ES-I3 (cell line): Measurements from ENCODE around the gene ZNF423.

Experiments
- H3K36me3 ChIP-seq: 2 replicates; pipeline ENCODE4 v1.6.1; 2013; ENCODE audit warnings: mild to moderate bottlenecking, low read length, control low read depth, moderate library complexity; ENCODE audit not compliant: insufficient read depth
- H3K4me1 ChIP-seq: 2 replicates; pipeline ENCODE4 v1.6.1; 2013; ENCODE audit warnings: mild to moderate bottlenecking, control low read depth, low read length; ENCODE audit not compliant: insufficient read depth
- H3K9ac ChIP-seq: 2 replicates; pipeline ENCODE4 v1.6.1; 2013; ENCODE audit warnings: low read depth, mild to moderate bottlenecking, low read length, moderate library complexity
- H3K9me3 ChIP-seq: 2 replicates; pipeline ENCODE4 v1.6.1; 2013; ENCODE audit warnings: mild to moderate bottlenecking, low read length, moderate library complexity; ENCODE audit not compliant: control insufficient read depth, insufficient read depth

ZNF423 gene

DNA sequence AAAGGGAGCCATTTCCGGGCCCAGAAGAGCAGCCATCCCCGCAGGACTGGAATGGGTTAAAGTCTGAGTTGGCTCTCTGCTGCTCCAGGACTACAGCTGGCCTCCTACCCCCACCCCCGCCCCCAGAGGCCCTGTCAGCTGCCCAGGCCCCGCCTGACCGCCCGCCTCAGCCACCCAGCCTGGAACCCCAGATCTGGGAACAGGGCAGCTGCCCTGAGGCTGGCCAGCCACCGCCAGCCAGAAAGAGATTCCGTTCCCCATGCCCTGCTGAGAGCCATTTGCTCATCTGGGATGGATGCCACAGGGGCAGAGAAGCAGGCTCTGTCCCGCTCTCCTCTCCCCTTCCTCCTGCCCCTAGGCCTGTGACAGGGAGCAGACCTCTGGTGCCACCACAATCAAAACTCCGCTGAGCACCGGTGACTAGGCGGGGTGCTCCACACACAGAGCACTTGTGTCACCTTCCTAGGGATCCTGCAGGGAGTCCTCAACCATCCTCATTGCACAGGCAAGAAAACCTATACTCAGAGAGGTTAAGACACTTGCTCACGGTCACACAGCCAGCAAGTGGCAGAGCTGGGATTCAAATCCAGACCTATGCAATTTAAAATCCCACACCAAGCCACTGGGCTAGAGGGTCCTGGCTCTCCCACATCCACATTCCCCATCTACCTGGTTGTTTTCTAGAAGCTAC is 44.1 kb downstream of the ZNF423 start:
- Histone ChIP-seq H3K9me3 (no peaks in the 10 kb centered on the region), H3K9ac (no peak overlapping the region), H3K4me1 (peaks cover 9% of the 10 kb centered on the region; the same call in 1 of the 2 replicates), H3K36me3 (no peaks in the 10 kb centered on the region)

- Histone ChIP-seq H3K9ac (no peak overlapping the region), H3K9me3 (no peaks in the 10 kb centered on the region), H3K4me1 (peaks cover 9% of the 10 kb centered on the region; the same call in 1 of the 2 replicates), H3K36me3 (no peaks in the 10 kb centered on the region)
Measured at GRCh38 chr16:49810831-49811230, 45.1 kb downstream of the ZNF423 start.

DNA sequence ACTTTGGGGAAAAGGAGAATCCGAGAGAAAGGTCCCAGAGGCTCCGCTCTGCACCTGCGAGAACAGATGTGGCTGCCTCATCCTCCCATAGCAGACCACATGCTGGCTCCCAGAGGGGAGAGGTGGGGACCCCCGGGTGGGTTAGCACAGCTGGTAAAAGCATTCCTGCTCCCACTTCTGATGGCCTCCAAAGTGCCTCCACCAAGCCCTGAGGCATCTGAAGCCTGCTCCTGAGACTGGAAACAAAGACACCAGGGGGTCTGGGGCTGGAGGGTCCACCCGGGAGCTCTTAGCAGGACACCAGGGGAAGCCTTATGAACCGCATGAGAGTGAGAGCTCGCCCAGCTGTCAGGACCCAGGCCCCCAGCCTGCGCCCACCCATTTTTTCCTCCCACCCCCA is 46.4 kb downstream of the ZNF423 start:
- no peaks in the 10 kb centered on the region for H3K36me3 ChIP-seq
- H3K9ac ChIP-seq: no peak overlapping the region
- peaks cover 9% of the 10 kb centered on the region; the same call in 1 of the 2 replicates for H3K4me1 ChIP-seq
- no peaks in the 10 kb centered on the region for H3K9me3 ChIP-seq

GRCh38 chr16:49809062-49809461 is 46.9 kb downstream of the ZNF423 start:
- Histone ChIP-seq H3K9ac (no peak overlapping the region), H3K36me3 (no peaks in the 10 kb centered on the region), H3K4me1 (peaks cover 9% of the 10 kb centered on the region; the same call in 1 of the 2 replicates), H3K9me3 (no peaks in the 10 kb centered on the region)

GRCh38 chr16:49806446-49806845 is 49.5 kb downstream of the ZNF423 start:
- Histone ChIP-seq H3K4me1 (peaks cover 5% of the 10 kb centered on the region; the same call in 1 of the 2 replicates), H3K36me3 (no peaks in the 10 kb centered on the region), H3K9ac (no peak overlapping the region), H3K9me3 (no peaks in the 10 kb centered on the region)

DNA sequence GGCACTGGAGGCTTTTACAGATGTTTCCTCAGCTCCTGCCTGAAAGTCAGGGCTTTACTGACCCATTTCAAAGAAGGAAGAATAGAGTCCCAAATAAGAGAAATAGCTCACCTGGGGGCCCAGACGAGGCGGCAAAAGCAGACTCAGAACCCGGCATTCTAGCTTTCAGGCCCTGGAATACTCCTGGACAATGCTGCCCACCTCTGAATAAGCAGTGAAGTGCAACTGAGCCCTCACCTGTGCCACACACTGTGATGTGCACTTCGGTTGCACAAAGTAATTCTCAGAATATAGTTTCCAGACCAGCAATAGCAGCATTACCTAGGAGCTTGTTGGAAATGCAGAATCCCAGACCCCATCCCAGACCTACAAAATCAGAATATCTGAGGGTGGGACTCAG is 54.6 kb downstream of the ZNF423 start:
- H3K4me1 ChIP-seq: peaks cover 10% of the 10 kb centered on the region; the same call in 1 of the 2 replicates

DNA sequence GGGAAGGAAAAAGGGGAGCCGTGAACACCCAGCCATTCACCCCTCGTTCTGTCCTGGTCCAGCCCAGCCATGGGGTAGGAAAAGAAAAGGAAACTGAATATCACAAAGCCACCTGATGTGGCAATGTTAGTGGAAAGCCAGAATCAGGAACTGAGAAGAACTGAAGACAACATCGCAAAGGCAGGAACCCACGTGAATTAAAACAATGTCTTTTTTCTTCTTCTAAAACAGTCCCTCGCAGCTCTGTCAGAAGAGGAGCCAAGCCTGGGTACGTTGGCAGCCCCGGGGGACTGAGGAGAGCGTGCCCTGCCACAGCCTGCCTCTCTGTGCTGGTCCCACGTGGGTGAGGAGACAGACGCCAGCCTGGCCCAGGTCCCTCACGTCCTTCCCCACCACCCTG is 55.0 kb downstream of the ZNF423 start:
- peaks cover 10% of the 10 kb centered on the region; the same call in 1 of the 2 replicates for H3K4me1 ChIP-seq

More for the DNA sequence above, 54.6 kb downstream of the ZNF423 start:
- H3K9me3 ChIP-seq: no peaks in the 10 kb centered on the region
- no peaks in the 10 kb centered on the region for H3K36me3 ChIP-seq
- no peak overlapping the region for H3K9ac ChIP-seq

DNA sequence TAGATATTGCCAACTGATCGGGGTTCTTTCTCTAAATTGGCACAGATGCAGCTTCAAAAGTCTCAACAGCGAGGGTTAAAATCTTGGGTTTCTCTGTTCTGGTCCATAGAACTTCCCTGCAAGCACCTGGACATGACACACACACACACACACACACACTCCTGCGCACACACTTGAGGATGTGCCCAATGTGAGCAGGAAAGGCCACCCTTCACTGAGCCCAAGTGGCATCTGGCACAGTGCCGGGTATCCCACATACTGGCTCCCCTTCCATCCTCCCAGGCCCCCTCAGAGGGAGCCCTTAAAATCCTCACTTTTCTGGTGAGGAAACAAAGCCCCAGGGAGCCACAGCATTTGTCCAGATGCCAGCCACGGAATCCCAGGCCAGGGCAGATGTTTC is 55.5 kb downstream of the ZNF423 start:
- no peaks in the 10 kb centered on the region for H3K36me3 ChIP-seq
- no peaks in the 10 kb centered on the region for H3K9me3 ChIP-seq
- no peak overlapping the region for H3K9ac ChIP-seq
- H3K4me1 ChIP-seq: peaks cover 10% of the 10 kb centered on the region; the same call in 1 of the 2 replicates

More for the DNA sequence above, 55.0 kb downstream of the ZNF423 start:
- H3K36me3 ChIP-seq: no peaks in the 10 kb centered on the region
- H3K9me3 ChIP-seq: no peaks in the 10 kb centered on the region
- H3K9ac ChIP-seq: no peak overlapping the region

DNA sequence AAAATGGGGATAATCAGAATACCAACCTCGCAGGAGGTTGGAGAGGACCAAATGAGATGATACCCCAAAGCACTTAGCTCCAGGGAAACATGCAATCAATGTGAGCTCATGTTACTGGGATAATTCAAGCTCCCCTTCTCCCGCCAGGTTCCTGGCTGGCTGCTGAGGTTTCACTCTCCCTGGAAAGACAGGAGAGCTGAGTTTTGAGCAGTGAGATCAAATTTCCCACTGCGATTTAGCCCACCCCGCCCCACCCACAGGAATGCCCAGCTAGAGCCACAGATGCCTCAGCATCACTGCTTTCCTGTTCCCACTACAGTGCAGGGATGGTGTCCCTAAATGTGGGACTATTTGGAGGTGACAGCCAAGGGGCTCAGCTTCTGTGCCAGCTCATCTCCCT is 56.7 kb downstream of the ZNF423 start:
- no peak overlapping the region for H3K9ac ChIP-seq
- H3K9me3 ChIP-seq: no peaks in the 10 kb centered on the region
- peaks cover 10% of the 10 kb centered on the region; the same call in 1 of the 2 replicates for H3K4me1 ChIP-seq
- H3K36me3 ChIP-seq: no peaks in the 10 kb centered on the region

DNA sequence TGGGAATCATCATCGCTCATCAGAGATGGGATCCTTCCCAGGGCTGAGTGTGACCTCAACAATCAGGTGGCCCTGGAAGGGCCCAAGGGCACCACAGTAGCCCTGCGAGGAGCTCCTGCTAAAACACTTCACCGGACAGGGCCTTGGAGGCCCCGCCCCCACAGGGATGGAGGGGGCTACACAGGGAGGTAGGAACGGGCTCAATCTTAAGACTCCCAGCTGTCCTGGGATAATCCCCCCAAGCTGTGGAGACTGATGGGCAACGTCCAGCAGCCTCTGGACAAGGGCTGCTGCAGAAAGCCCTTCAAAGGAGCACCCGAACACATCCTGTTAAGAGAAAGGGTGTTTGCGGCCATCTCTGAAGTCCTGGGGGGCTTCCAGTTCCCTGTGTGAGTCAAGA is 60.4 kb downstream of the ZNF423 start:
- Histone ChIP-seq H3K4me1 (peaks cover 10% of the 10 kb centered on the region; the same call in 1 of the 2 replicates), H3K9ac (no peak overlapping the region), H3K9me3 (no peaks in the 10 kb centered on the region), H3K36me3 (no peaks in the 10 kb centered on the region)

GRCh38 chr16:49793244-49793643 is 62.7 kb downstream of the ZNF423 start:
- Histone ChIP-seq H3K9ac (no peak overlapping the region), H3K9me3 (no peaks in the 10 kb centered on the region), H3K36me3 (no peaks in the 10 kb centered on the region), H3K4me1 (no peaks in the 10 kb centered on the region; the same call in 1 of the 2 replicates)

DNA sequence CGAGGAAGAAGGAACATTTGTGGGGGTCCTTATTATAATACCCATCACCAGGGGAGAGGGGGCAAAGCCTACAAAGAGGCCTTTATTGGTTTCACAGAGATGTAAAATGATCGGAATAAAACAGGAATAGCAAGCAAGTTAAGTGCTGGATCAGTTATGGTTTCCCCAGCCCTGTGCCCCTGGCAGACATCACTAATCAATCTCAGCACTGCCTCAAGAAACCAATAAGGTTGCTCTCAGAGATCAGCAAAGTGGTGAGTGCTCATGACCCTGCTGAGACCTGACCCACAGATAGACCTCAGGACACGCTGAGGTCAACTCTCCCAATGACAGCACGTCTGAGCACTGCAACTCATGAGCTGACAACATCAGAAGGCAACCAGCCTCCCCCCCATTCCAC is 66.3 kb downstream of the ZNF423 start:
- no peaks in the 10 kb centered on the region for H3K36me3 ChIP-seq
- no peak overlapping the region for H3K9ac ChIP-seq
- H3K4me1 ChIP-seq: no peaks in the 10 kb centered on the region; the same call in 1 of the 2 replicates
- no peaks in the 10 kb centered on the region for H3K9me3 ChIP-seq

- H3K9ac ChIP-seq: no peak overlapping the region
- H3K9me3 ChIP-seq: no peaks in the 10 kb centered on the region
- H3K4me1 ChIP-seq: no peaks in the 10 kb centered on the region; the same call in 1 of the 2 replicates
- H3K36me3 ChIP-seq: no peaks in the 10 kb centered on the region
Measured at GRCh38 chr16:49788986-49789385, 66.9 kb downstream of the ZNF423 start.

DNA sequence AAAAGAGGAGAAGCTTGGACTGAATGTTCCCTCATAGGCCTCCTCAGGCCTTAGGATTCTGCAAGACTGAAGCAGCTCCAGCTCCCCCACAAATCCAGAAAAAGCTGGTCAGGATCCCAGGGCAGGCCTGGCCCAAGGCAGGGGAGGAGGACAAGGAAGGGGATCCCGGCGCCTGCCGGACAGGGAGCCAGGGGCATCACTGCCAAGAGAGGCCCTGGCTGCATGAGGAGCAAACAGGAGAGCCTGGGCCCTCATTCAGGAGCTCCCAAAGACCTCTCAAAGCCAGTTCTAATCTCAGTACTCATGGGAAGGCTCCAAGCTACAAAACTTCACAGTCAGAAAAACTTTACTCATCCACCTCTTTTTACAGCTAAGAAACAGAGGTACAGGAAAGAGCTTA is 67.3 kb downstream of the ZNF423 start:
- no peaks in the 10 kb centered on the region for H3K36me3 ChIP-seq
- no peaks in the 10 kb centered on the region for H3K9me3 ChIP-seq
- H3K4me1 ChIP-seq: no peaks in the 10 kb centered on the region; the same call in 1 of the 2 replicates
- H3K9ac ChIP-seq: no peak overlapping the region

GRCh38 chr16:49786926-49787557 is 68.9 kb downstream of the ZNF423 start:
- no peaks in the 10 kb centered on the region for H3K9me3 ChIP-seq
- no peak overlapping the region for H3K9ac ChIP-seq
- no peaks in the 10 kb centered on the region; the same call in 1 of the 2 replicates for H3K4me1 ChIP-seq
- H3K36me3 ChIP-seq: no peaks in the 10 kb centered on the region
